Hematopoietic multipotent progenitor cell treated with erythropoietin and hydrocortisone succinate and interleukin-3 and kit ligand, for 17 days (in vitro differentiated cells): ENCODE data around the gene MYO16.

Experiments used
- DNase-seq: peaks from one replicate; pipeline ENCODE4 v3.0.0-alpha.2; 2015; ENCODE audit warnings: low spot score

Gene MYO16

DNA sequence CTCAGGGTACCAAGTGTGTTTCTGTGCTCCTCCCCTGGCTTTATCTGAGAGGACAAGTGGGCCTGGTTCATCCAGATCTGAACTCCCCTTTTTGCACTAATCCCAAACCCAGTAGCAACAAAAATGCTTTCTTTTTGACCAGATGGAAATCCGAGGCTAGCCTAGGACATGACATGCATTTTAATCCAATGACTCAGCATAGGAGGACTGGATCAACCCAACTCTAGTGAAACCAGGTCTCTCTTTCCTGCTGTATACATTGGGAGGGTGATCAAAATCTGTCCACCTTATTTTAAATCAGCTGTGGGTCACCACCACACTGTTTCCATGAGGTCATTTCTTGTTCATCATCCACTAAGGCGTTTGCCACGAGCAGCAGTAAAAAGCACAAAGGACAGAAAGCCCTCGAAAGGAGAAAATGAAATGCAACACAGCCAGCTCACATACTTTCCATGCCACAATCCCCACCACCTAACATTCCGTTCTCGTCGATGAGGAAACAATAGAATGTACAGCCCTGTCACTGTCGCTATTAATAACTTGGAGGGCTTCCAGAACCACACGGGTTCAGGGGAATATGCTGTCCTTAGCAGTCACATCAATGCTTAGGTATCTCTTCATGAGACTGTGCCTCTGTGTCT, 614.0 kb downstream of the MYO16 start:
- DNase-seq, result no peak

DNA sequence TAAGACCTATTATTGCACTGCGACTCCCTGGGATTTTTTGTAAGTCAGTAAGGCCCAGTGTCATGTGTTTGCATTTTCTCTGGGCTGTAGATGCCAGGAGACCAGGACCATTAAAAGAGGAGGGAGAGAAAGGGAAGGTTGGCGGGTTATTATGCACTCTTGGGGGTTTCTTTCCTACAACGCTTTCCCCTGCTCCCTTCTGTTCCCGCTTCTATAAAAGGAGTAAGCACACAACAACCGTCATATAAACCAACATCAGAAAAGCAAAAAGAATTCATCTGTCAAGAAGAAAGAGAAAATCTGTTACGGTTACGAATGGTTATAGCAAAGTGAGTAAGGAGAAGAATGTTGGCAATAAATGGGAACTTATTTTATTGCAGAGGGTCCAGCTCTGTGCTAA, 615.2 kb downstream of the MYO16 start:
- no peak for DNase-seq

DNA sequence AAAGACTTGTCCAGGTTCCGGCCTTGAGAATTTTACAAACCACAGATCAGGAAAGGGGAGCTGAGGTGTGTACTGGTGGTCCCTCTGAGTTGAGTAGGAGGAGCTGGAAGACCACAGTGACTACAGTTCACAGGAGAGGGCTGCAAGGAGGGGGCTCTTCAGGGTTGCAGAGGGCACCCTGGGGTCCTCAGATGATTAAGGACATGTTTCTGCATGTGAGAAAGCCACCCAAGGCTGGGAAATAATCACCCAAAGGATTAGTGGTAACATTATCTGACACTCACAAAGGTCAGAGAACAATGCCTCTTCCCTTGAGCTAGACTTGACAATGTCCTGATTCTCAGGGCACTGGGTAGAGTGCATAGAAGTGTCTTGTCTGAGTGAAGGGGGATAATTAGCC, 616.6 kb downstream of the MYO16 start:
- DNase-seq, result no peak

DNA sequence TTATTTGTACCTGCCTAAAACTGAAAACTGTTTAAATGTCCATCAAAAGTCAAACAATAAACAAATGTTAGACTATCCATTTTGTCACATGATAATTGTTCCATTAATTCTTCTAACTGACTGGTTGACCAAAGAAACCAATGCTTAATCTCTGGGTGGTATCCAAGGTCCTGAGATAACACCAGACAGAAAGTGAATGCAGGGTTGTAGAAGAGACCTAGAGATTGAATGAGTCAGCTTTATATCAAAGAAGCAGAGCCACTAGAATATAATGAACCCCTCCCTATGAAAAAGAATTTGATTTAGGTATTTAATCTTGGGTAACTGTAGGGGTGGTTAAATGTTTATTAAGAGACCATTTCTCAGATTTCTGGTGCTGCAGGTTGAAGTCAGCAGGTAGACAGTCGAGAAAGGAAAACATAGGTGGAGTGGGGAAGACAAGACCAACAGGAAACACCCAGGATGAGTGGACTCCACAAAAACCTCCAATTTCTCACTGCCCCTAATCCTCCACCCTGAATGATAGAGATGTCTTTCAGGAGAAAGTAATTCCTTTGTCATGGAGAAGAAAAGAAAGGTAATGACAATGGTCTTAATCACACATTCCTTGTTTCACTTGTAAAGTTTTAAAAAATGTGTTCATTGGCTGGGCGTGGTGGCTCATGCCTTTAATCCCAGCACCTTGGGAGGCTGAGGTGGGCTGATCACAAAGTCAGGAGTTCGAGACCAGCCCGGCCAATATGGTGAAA, 620.5 kb downstream of the MYO16 start:
- no peak for DNase-seq

DNA sequence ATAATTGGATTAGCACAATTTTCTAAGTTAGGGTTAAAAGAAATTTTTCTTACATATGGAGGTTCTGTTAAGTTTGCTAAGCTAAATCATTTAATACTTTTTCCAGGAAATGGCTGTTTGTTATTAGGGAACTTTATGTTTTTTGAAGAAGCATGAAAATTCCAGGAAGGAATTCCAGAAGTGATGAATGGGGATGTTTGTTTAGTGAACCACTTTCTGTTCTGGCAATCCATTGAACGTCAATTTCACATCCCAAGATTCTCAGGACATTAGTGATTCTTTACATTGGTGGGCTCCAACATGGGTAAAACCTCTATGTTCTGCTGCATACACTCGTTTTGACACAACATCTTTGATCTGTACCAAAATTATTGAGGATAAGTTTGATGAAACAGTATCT, 622.5 kb downstream of the MYO16 start:
- DNase-seq, result no peak

DNA sequence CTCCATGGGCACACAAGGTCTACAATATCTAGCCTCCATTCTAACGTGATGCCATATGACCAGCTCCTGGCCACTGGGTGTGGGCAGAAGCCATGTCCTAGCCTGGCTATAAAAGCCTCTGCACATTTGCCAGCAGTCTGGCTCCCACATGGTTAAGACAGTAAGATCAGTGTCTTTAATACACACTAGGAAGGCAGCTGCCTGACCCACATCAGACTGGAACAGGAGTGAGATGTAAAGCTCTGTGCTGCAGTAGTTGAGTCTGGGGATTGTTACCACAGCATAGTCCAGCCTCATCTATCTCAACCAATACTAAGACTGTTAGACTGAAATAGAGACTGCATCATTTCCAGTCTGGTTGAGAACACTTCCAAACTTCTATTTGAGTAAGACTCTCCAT, 623.9 kb downstream of the MYO16 start:
- DNase-seq, result no peak

DNA sequence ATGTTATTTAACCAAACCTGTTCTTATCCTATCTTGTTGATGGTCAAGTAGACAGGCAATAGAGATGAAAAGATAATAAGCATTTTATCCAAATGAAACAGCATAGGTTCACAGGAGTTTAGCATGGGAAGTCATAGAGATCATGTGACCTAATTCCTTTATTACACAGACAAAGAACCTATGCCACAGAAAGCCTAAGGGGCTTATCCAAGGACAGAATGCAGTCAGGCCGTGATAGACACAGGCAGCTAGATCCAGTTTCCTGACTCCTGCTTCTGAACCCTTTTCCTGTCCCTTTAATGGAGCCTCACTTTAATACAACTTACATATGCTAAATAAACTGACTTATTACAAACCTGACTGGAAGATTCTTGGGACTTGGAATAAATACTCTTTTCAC, 624.9 kb downstream of the MYO16 start:
- DNase-seq, result no peak

DNA sequence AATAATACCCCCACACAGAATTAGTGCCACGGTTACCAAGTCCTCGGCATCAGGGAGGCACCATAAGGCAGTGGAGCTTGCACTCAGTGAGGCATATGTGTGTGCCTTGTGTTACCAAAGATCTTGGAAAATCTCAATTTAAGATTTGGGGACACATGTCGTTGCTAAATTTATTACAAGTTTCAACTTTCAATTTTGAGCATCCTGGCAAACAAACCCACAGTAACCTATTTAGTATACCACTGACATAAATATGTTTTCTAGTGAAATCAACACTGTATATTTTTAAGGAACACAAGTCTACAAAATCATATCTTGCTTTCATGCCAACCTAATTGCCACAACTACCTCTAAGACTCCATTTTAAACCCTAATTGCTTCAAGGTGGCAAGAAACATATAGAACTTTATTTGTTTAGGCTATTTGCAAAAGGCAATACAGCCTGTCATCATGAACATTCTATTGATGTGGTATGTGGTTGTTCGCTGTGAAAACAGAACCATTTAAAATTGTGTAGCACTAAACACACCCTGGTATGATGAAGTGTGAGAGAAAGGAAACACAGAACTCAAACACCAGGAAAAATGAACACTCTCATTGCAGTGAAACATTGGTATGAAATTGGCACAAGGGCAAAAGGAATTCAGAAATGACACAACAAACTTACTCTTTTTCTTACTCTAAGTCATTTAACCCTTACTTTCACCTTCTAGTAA, 625.9 kb downstream of the MYO16 start:
- no peak for DNase-seq

DNA sequence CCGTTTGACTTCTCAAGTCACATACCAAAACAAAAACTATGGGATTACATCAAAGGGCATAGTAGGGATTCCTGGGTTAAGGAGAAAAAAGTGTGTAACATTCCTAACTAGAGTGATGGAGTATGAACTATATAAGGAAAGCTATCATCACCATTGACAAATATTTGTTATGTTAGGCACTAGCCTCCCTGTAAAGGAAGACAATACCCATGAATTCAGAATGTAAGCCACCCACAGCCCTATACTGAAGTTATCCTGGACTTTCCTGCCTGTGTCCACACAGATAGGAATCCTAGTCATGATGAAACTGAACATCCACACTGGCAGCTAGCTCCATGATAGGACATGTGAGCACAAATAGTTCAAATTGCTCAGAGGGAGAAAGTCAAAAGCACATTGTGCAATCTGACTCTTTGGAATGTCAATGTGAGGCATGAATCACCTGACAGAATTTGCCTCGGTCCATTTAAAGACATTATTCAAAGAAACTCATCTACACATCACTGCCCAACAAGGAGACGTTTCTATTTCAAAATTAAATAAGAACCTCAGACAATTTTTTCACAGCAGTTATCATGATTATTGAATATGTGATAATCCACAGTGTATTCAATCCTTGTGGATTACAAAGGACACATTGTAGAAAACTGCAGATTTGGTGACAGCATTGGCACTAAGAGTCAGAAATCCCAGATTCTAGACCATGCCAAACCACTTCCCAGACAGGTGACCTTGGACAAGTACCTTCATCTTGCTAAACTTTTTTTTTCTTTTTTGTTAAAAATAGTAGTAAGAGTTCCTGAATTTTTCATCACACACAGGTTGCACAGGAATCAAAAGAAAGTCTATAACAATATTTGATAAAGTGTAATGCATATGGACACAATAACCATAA, 627.7 kb downstream of the MYO16 start:
- DNase-seq, result no peak
